ENCODE data around the gene CSK. TPM values are rescaled to one million over a fixed set of nuclear protein-coding genes. Genes with fewer than 3 reads are reported as not detected.

CSK gene
- total and polyA plus RNA-seq, 4 donors = 6.9 to 41.7 (median 24.1) TPM

GRCh38 chr15:74827614-74828013, 45.7 kb downstream of the CSK start:
- Histone ChIP-seq H3K9ac (ENCODE audit: low read depth in 1 of 2, low read length in 2 of 2) (no peak overlapping the region), H3K27ac (ENCODE audit: low read depth in 1 of 2, low read length in 2 of 2) (no peak overlapping the region), H3K4me3 (ENCODE audit: low read depth in 1 of 3, low read length in 3 of 3) (no peak overlapping the region), H3K9me3 (ENCODE audit: control insufficient read depth in 4 of 4, low read length in 3 of 4) (no peaks in the 10 kb centered on the region), H3K27me3 (ENCODE audit: control insufficient read depth in 4 of 4, insufficient read depth in 4 of 4, low read length in 3 of 4) (peaks cover 0 to 3% (median 1%) of the 10 kb centered on the region in 4 donors), H3K4me1 (ENCODE audit: control insufficient read depth in 4 of 4, insufficient read depth in 4 of 4, low read length in 3 of 4) (peaks cover 0 to 1% (median 0%) of the 10 kb centered on the region in 4 donors), H3K36me3 (ENCODE audit: control insufficient read depth in 4 of 4, insufficient read depth in 3 of 4, low read depth in 1 of 4, low read length in 3 of 4) (no peaks in the 10 kb centered on the region)
- 50% methylated on average over 5 of the region's 5 CpGs for WGBS
- TF ChIP-seq CTCF (IDR thresholded peaks at IDR 0.05; ENCODE audit: low read depth, low read length, missing input control) (no peak), TAF1 (conservative IDR thresholded peaks at IDR 0.05) (no peak), RXRA (IDR thresholded peaks at IDR 0.05) (no peak), RAD21 (IDR thresholded peaks at IDR 0.05) (no peak), FOXA2 (IDR thresholded peaks at IDR 0.05) (no peak), FOXA1 (IDR thresholded peaks at IDR 0.05) (no peak), MAX (IDR thresholded peaks at IDR 0.05) (no peak), HNF4A (conservative IDR thresholded peaks at IDR 0.05) (no peak), ZBTB33 (IDR thresholded peaks at IDR 0.05) (no peak)
- TF ChIP-seq, protein P1, sequence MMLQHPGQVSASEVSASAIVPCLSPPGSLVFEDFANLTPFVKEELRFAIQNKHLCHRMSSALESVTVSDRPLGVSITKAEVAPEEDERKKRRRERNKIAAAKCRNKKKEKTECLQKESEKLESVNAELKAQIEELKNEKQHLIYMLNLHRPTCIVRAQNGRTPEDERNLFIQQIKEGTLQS (IDR thresholded peaks at IDR 0.05) = no peak
- no peak for DNase-seq (ENCODE audit: low spot score)

GRCh38 chr15:74828835-74829234, 47.0 kb downstream of the CSK start:
- Histone ChIP-seq H3K9ac (ENCODE audit: low read depth in 1 of 2, low read length in 2 of 2) (no peak overlapping the region), H3K27ac (ENCODE audit: low read depth in 1 of 2, low read length in 2 of 2) (no peak overlapping the region), H3K4me1 (ENCODE audit: control insufficient read depth in 4 of 4, insufficient read depth in 4 of 4, low read length in 3 of 4) (peaks cover 0 to 1% (median 0%) of the 10 kb centered on the region in 4 donors), H3K36me3 (ENCODE audit: control insufficient read depth in 4 of 4, insufficient read depth in 3 of 4, low read depth in 1 of 4, low read length in 3 of 4) (no peaks in the 10 kb centered on the region), H3K4me3 (ENCODE audit: low read depth in 1 of 3, low read length in 3 of 3) (no peak overlapping the region), H3K27me3 (ENCODE audit: control insufficient read depth in 4 of 4, insufficient read depth in 4 of 4, low read length in 3 of 4) (peaks cover 0 to 3% (median 1%) of the 10 kb centered on the region in 4 donors), H3K9me3 (ENCODE audit: control insufficient read depth in 4 of 4, low read length in 3 of 4) (no peaks in the 10 kb centered on the region)
- no peak for DNase-seq (ENCODE audit: low spot score)
- 78% methylated on average over 6 of the region's 6 CpGs for WGBS
- TF ChIP-seq FOXA2 (IDR thresholded peaks at IDR 0.05) (no peak), ZBTB33 (IDR thresholded peaks at IDR 0.05) (no peak), GABPA (IDR thresholded peaks at IDR 0.05 in 1 of 2, conservative IDR thresholded peaks at IDR 0.05 in 1 of 2) (no peak), JUND (IDR thresholded peaks at IDR 0.05) (no peak), EGR1 (IDR thresholded peaks at IDR 0.05; ENCODE audit: low read depth in 2 of 2) (no peak), TAF1 (conservative IDR thresholded peaks at IDR 0.05) (no peak), MAX (IDR thresholded peaks at IDR 0.05) (no peak), YY1 (IDR thresholded peaks at IDR 0.05) (no peak), SP1 (IDR thresholded peaks at IDR 0.05) (no peak), HNF4G (IDR thresholded peaks at IDR 0.05) (no peak), RAD21 (IDR thresholded peaks at IDR 0.05) (no peak), HNF4A (conservative IDR thresholded peaks at IDR 0.05) (no peak), FOXA1 (IDR thresholded peaks at IDR 0.05) (no peak), NR2F2 (IDR thresholded peaks at IDR 0.05) (no peak), CTCF (IDR thresholded peaks at IDR 0.05; ENCODE audit: low read depth, low read length, missing input control) (no peak)
- TF ChIP-seq, protein P2, sequence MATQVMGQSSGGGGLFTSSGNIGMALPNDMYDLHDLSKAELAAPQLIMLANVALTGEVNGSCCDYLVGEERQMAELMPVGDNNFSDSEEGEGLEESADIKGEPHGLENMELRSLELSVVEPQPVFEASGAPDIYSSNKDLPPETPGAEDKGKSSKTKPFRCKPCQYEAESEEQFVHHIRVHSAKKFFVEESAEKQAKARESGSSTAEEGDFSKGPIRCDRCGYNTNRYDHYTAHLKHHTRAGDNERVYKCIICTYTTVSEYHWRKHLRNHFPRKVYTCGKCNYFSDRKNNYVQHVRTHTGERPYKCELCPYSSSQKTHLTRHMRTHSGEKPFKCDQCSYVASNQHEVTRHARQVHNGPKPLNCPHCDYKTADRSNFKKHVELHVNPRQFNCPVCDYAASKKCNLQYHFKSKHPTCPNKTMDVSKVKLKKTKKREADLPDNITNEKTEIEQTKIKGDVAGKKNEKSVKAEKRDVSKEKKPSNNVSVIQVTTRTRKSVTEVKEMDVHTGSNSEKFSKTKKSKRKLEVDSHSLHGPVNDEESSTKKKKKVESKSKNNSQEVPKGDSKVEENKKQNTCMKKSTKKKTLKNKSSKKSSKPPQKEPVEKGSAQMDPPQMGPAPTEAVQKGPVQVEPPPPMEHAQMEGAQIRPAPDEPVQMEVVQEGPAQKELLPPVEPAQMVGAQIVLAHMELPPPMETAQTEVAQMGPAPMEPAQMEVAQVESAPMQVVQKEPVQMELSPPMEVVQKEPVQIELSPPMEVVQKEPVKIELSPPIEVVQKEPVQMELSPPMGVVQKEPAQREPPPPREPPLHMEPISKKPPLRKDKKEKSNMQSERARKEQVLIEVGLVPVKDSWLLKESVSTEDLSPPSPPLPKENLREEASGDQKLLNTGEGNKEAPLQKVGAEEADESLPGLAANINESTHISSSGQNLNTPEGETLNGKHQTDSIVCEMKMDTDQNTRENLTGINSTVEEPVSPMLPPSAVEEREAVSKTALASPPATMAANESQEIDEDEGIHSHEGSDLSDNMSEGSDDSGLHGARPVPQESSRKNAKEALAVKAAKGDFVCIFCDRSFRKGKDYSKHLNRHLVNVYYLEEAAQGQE (IDR thresholded peaks at IDR 0.05) = no peak
